Stomach (tissue), 4 donors: ENCODE data around the gene ZNF516.

Experiments
- CTCF ChIP-seq, 7 experiments: fragments of 450-650 bp in 4 of 7; fragments of 200-600 bp in 3 of 7; sonication (generic) in 3 of 7; IDR thresholded peaks; one replicate each; pipeline ENCODE4 v1.5.1; 2016 to 2019; ENCODE audit warnings: antibody characterized with exemption in 7 of 7, control low read depth in 2 of 7, mild to moderate bottlenecking in 1 of 7
- POLR2A ChIP-seq, 4 donors: fragments of 450-650 bp; IDR thresholded peaks; one replicate each; pipeline ENCODE4 v1.6.1; 2016; ENCODE audit warnings: antibody characterized with exemption in 4 of 4, control low read depth in 2 of 4, mild to moderate bottlenecking in 1 of 4, moderate library complexity in 1 of 4

DNA sequence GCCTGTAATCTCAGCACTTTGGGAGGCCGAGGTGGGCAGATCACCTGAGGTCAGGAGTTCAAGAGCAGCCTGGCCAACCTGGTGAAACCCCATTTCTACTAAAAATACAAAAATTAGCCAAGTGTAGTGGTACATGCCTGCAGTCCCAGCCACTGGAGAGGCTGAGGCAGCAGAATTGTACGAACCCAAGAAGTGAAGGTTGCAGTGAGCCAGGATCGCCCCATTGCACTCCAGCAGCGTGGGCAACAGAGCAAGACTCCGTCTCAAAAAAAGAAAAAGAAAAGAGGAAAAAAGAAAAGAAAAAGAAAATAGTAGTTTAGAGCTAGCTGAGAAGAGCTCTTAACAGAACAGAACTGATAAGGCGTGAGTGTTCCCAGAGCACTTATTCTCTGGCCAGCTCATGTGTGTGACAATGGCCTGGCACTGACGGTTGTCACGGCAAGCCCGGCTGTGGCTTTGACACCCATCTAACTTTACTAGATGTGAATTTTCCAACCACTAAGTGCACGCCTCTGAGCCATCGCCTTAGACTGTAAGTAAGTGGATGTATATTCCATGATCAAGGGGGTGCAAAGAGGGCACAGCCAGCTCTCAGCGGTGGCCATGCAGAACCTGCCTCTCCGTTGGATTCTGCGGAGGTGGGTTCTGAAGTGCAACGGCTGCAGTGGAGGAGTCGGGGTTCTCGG lies 80.0 kb downstream of the ZNF516 start:
- TF ChIP-seq CTCF (IDR thresholded peaks at IDR 0.05) (no peak), POLR2A (IDR thresholded peaks at IDR 0.05) (no peak)
